SK-N-SH (cell line): ENCODE results near the gene AFF3. TPM values are rescaled to one million over a fixed set of nuclear protein-coding genes. Genes with fewer than 3 reads are reported as not detected.

Experiments
- CTCF ChIA-PET: fragments of 300-600, 350-600 bp; formaldehyde crosslinking; extraction: SDS; loops from one replicate; lab custom pipeline; 2021; lab: Yijun Ruan, JAX
- POLR2A ChIA-PET: fragments of 350-600 bp; sonication (Branson Sonifier 250); formaldehyde crosslinking; extraction: SDS; loops from one replicate; lab custom pipeline; 2020; ENCODE audit warnings: antibody characterized with exemption, inconsistent platforms; lab: Yijun Ruan, JAX
- DNase-seq: peaks from one replicate; pipeline ENCODE4 v3.0.0; 2012
- H2AFZ ChIP-seq: fragments of 200-600 bp; sonication (generic); 2 replicates; pipeline ENCODE4 v1.8.1; 2016; ENCODE audit warnings: antibody characterized with exemption, mild to moderate bottlenecking, low read depth
- H3F3A ChIP-seq: fragments of 200-600 bp; sonication (generic); replicated peaks from 2 replicates; pipeline ENCODE3; 2016; ENCODE audit warnings: antibody characterized with exemption, mild to moderate bottlenecking; ENCODE audit not compliant: insufficient read depth
- H3K27ac ChIP-seq, 2 experiments: fragments of 200-500 bp in 1 of 2; fragments of 200-600 bp in 1 of 2; sonication (Bioruptor generic) in 1 of 2; sonication (generic), shearing (Covaris generic) in 1 of 2; 2 replicates each; pipeline versions ENCODE4 v1.5.1 to v1.6.1; 2014 to 2016; ENCODE audit warnings: low read depth in 2 of 2, inconsistent platforms in 1 of 2, low read length in 1 of 2, mild to moderate bottlenecking in 1 of 2, mixed read lengths in 1 of 2
- H3K27me3 ChIP-seq: fragments of 200-600 bp; sonication (generic), shearing (Covaris generic); 2 replicates; pipeline ENCODE4 v1.6.1; 2016; ENCODE audit warnings: mixed run types; ENCODE audit not compliant: insufficient read depth
- H3K36me3 ChIP-seq, 2 experiments: fragments of 200-500 bp in 1 of 2; fragments of 200-600 bp in 1 of 2; sonication (Bioruptor generic) in 1 of 2; sonication (generic) in 1 of 2; replicated peaks in 1 of 2; 2 replicates each; pipeline versions ENCODE3 to v1.5.1; 2014 to 2016; ENCODE audit warnings: low read length in 1 of 2, mild to moderate bottlenecking in 1 of 2; ENCODE audit not compliant: insufficient read depth in 2 of 2, control insufficient read depth in 1 of 2
- H3K4me1 ChIP-seq, 2 experiments: fragments of 200-500 bp in 1 of 2; fragments of 200-600 bp in 1 of 2; sonication (Bioruptor generic) in 1 of 2; sonication (generic), shearing (Covaris generic) in 1 of 2; 2 replicates each; pipeline versions ENCODE4 v1.5.1 to v1.6.1; 2014 to 2016; ENCODE audit warnings: low read depth in 1 of 2, low read length in 1 of 2, mixed run types in 1 of 2; ENCODE audit not compliant: insufficient read depth in 2 of 2, control insufficient read depth in 1 of 2
- H3K4me2 ChIP-seq: fragments of 200-600 bp; sonication (generic), shearing (Covaris generic); 2 replicates; pipeline ENCODE4 v1.6.1; 2017; ENCODE audit warnings: mixed run types
- H3K4me3 ChIP-seq, 2 experiments: fragments of 200-500 bp in 1 of 2; fragments of 200-600 bp in 1 of 2; sonication (Bioruptor generic) in 1 of 2; sonication (generic), shearing (Covaris generic) in 1 of 2; 2 replicates each; pipeline versions ENCODE4 v1.5.1 to v1.8.1; 2014 to 2016; ENCODE audit warnings: low read depth in 2 of 2, inconsistent platforms in 1 of 2, low read length in 1 of 2, mild to moderate bottlenecking in 1 of 2, mixed read lengths in 1 of 2, moderate library complexity in 1 of 2
- H3K79me2 ChIP-seq: fragments of 200-600 bp; sonication (generic); 2 replicates; pipeline ENCODE4 v1.8.1; 2017; ENCODE audit warnings: mild to moderate bottlenecking; ENCODE audit not compliant: insufficient read depth
- H3K9ac ChIP-seq: fragments of 200-600 bp; sonication (generic); 2 replicates; pipeline ENCODE4 v1.6.1; 2017; ENCODE audit warnings: mixed run types
- H3K9me2 ChIP-seq: fragments of 200-600 bp; sonication (generic); 2 replicates; pipeline ENCODE4 v1.6.1; 2017; ENCODE audit warnings: mixed run types
- H3K9me3 ChIP-seq: fragments of 200-600 bp; sonication (generic); 2 replicates; pipeline ENCODE4 v1.6.1; 2017; ENCODE audit warnings: mixed run types, mild to moderate bottlenecking, moderate library complexity
- H4K20me1 ChIP-seq: fragments of 200-600 bp; sonication (generic); 2 replicates; pipeline ENCODE4 v1.6.1; 2017; ENCODE audit warnings: mild to moderate bottlenecking, mixed run types; ENCODE audit not compliant: insufficient read depth
- CTCF ChIP-seq: fragments of 200-600 bp; sonication (generic); IDR thresholded peaks from 2 replicates; pipeline ENCODE4 v1.6.1; 2017; ENCODE audit warnings: antibody characterized with exemption, mild to moderate bottlenecking, moderate library complexity
- ELF1 ChIP-seq: IDR thresholded peaks from 2 replicates; pipeline ENCODE4 v1.4.0; 2012
- GABPA ChIP-seq: IDR thresholded peaks from 2 replicates; pipeline ENCODE4 v1.4.0; 2012; ENCODE audit warnings: low read depth, mild to moderate bottlenecking
- MEF2A ChIP-seq: IDR thresholded peaks from 2 replicates; pipeline ENCODE4 v1.4.0; 2012; ENCODE audit warnings: low read depth, borderline replicate concordance
- NFIC ChIP-seq: IDR thresholded peaks from 2 replicates; pipeline ENCODE4 v1.4.0; 2012; ENCODE audit warnings: borderline replicate concordance
- RCOR1 ChIP-seq: fragments of 150-350 bp; IDR thresholded peaks from 2 replicates; pipeline ENCODE4 v1.6.1; 2017; ENCODE audit warnings: antibody characterized with exemption, low read length
- RFX5 ChIP-seq: IDR thresholded peaks from 2 replicates; pipeline ENCODE4 v1.6.1; 2012; ENCODE audit warnings: mild to moderate bottlenecking, improper control_type of control experiment, low read length
- RXRA ChIP-seq: IDR thresholded peaks from 2 replicates; pipeline ENCODE4 v1.4.0; 2012; ENCODE audit warnings: low read depth, mild to moderate bottlenecking, borderline replicate concordance
- SIN3A ChIP-seq: IDR thresholded peaks from 2 replicates; pipeline ENCODE4 v1.6.1; 2012; ENCODE audit warnings: low read depth, mild to moderate bottlenecking, low read length, moderate library complexity, borderline replicate concordance
- SMC3 ChIP-seq: IDR thresholded peaks from 2 replicates; pipeline ENCODE4 v1.6.1; 2012; ENCODE audit warnings: low read depth, low read length, improper control_type of control experiment
- TAF1 ChIP-seq: IDR thresholded peaks from 2 replicates; pipeline ENCODE4 v1.6.1; 2012; ENCODE audit warnings: low read depth, mild to moderate bottlenecking, low read length, moderate library complexity, borderline replicate concordance
- WGBS: methylation state at CpG from one replicate; pipeline ENCODE4 v1.1.6; 2017; ENCODE audit warnings: low lambda C conversion rate; 5-methylcytosine and 5-hydroxymethylcytosine counted together
- polyA plus RNA-seq, 3 experiments: library from polyadenylated mRNA; depleted of rRNA; stranded (reverse); fragments of >200 nt; gene quantifications; 2 replicates each; pipeline ENCODE4 v1.2.3, GENCODE V29; 2012
- TF ChIP-seq, protein P1 (sequence below): fragments of 150-350 bp; IDR thresholded peaks from 2 replicates; pipeline ENCODE4 v1.6.1; 2017; ENCODE audit warnings: antibody characterized with exemption, low read length, low read depth, borderline replicate concordance
- TF ChIP-seq, protein P2 (sequence below): IDR thresholded peaks from 2 replicates; pipeline ENCODE4; 2012

Gene AFF3
- polyA plus RNA-seq, 1 of the 3 experiments (the other 2 are of a cell fraction): 0.36 TPM

DNA sequence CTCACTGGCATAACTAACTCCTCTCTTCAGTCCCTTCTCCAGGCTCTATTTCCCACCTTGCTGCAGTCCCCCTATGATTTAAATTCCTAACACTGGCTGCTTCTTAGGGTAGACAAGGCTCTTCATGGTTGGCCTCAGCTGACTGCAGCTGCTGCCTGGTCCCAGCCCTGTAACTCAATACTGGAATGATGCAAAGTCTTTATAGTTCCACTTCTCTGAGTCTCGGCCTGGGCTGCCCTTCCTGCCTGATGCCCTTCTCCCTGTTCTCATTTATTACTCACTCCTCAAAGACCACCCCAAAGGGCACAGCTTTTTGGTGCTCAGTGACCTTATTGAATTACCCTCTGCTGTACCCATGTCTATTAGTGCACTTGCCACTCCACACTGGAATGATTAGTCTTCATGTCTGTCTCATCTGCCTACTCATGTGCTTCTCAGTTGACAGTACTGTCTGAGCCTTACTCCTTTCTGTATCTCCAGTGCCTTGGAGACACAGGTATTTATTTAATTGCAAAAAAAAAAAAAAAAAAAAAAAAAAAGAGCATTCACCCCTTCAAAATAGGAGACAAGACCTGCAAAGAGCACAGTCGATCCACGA, 453.1 kb downstream of the AFF3 start:
- Histone ChIP-seq H3K9me3 (no peaks in the 10 kb centered on the region), H3K79me2 (no peaks in the 10 kb centered on the region), H3K4me2 (no peak overlapping the region), H3F3A (no peaks in the 10 kb centered on the region), H3K9ac (no peak overlapping the region), H2AFZ (no peak overlapping the region), H3K4me1 (no peaks in the 10 kb centered on the region), H3K4me3 (no peak overlapping the region), H3K36me3 (no peaks in the 10 kb centered on the region), H3K9me2 (no peaks in the 10 kb centered on the region), H4K20me1 (no peaks in the 10 kb centered on the region), H3K27me3 (no peaks in the 10 kb centered on the region), H3K27ac (no peak overlapping the region)
- DNase-seq: no peak
- TF ChIP-seq TAF1 (no peak), RXRA (no peak), GABPA (no peak), MEF2A (no peak), SMC3 (no peak), NFIC (no peak), CTCF (no peak), RCOR1 (no peak), SIN3A (no peak)
- TF ChIP-seq, protein P1, sequence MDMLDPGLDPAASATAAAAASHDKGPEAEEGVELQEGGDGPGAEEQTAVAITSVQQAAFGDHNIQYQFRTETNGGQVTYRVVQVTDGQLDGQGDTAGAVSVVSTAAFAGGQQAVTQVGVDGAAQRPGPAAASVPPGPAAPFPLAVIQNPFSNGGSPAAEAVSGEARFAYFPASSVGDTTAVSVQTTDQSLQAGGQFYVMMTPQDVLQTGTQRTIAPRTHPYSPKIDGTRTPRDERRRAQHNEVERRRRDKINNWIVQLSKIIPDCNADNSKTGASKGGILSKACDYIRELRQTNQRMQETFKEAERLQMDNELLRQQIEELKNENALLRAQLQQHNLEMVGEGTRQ: no peak
- 66% methylated on average over 3 of the region's 3 CpGs for WGBS
- CTCF ChIA-PET: interaction anchor here (1.4 kb wide), 1 partner anchor 15 kb away, joined by 3 read pairs; no protein-coding TSS in a partner anchor
- POLR2A ChIA-PET: no interaction called here

DNA sequence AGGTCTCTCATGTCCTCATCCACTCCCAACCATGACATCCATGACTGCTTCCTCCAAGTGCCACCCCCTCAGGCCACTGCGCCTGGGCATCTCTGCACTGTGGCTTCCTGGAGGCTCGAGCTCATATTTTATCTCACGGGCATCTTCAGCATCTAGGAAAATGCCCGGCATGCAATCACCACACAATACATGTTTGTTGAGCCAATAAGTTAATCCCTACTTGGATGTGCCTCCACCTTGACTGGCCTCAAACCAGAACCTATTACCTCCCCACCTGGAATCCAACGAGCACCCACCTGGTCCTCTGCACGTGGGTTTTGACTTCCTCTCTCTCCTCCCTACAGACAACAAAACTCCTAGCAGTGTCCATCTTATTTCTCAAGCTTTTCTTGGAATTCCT, 453.7 kb downstream of the AFF3 start:
- H3K27me3 ChIP-seq: no peaks in the 10 kb centered on the region
- POLR2A ChIA-PET: no interaction called here
- H3K9ac ChIP-seq: no peak overlapping the region
- H3K4me2 ChIP-seq: no peak overlapping the region
- H3K27ac ChIP-seq: no peak overlapping the region
- DNase-seq: no peak
- no peaks in the 10 kb centered on the region for H3K9me3 ChIP-seq
- CTCF ChIA-PET: interaction anchor here (0.6 to 1.4 kb wide), 2 partner anchors 15 to 38 kb away, joined by 3 read pairs; no protein-coding TSS in a partner anchor
- no peaks in the 10 kb centered on the region for H4K20me1 ChIP-seq
- no peak overlapping the region for H2AFZ ChIP-seq
- WGBS: 56% methylated on average over 6 of the region's 6 CpGs
- no peak overlapping the region for H3K4me3 ChIP-seq
- TF ChIP-seq, protein P2, sequence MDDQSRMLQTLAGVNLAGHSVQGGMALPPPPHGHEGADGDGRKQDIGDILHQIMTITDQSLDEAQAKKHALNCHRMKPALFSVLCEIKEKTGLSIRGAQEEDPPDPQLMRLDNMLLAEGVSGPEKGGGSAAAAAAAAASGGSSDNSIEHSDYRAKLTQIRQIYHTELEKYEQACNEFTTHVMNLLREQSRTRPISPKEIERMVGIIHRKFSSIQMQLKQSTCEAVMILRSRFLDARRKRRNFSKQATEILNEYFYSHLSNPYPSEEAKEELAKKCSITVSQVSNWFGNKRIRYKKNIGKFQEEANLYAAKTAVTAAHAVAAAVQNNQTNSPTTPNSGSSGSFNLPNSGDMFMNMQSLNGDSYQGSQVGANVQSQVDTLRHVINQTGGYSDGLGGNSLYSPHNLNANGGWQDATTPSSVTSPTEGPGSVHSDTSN: no peak
- no peak for TF ChIP-seq RFX5
- no peak for TF ChIP-seq ELF1
- no peaks in the 10 kb centered on the region for H3K9me2 ChIP-seq
- H3F3A ChIP-seq: no peaks in the 10 kb centered on the region
- H3K4me1 ChIP-seq: no peaks in the 10 kb centered on the region
- no peaks in the 10 kb centered on the region for H3K79me2 ChIP-seq
- no peaks in the 10 kb centered on the region for H3K36me3 ChIP-seq
